Right atrium auricular region (tissue), 2 donors: ENCODE results near the gene RPS15. TPM values are rescaled to one million over a fixed set of nuclear protein-coding genes. Genes with fewer than 3 reads are reported as not detected.

Experiments used
- DNase-seq: peaks from one replicate; pipeline ENCODE4 v3.0.0-alpha.2; 2019; ENCODE audit warnings: low spot score
- H3K27ac ChIP-seq, 2 donors: fragments of 200-600 bp; sonication (generic); 1 replicate in 1 of 2; 2 replicates in 1 of 2; pipeline ENCODE4 v1.5.1; 2016 to 2019
- H3K27me3 ChIP-seq, 2 donors: fragments of 200-600 bp; sonication (generic); one replicate each; pipeline versions ENCODE4 v1.5.1 to v1.6.0; 2017 to 2019
- H3K36me3 ChIP-seq: fragments of 200-600 bp; sonication (generic); one replicate; pipeline ENCODE4 v1.5.1; 2016
- H3K4me1 ChIP-seq, 2 donors: fragments of 200-600 bp; sonication (generic); one replicate each; pipeline versions ENCODE4 v1.5.1 to v1.6.0; 2017 to 2019
- H3K4me3 ChIP-seq, 2 donors: fragments of 200-600 bp; sonication (generic); 1 replicate in 1 of 2; 2 replicates in 1 of 2; pipeline ENCODE4 v1.5.1; 2017 to 2019; ENCODE audit warnings: mild to moderate bottlenecking in 1 of 2, moderate library complexity in 1 of 2
- H3K9me3 ChIP-seq, 2 donors: fragments of 200-600 bp; sonication (generic); one replicate each; pipeline ENCODE4 v1.5.1; 2019
- CTCF ChIP-seq, 2 donors: fragments of 200-600 bp; sonication (generic); IDR thresholded peaks; one replicate each; pipeline ENCODE4 v1.5.1; 2019; ENCODE audit warnings: antibody characterized with exemption in 2 of 2
- total RNA-seq, 2 donors: library from RNA; depleted of rRNA; stranded (reverse); fragments of >200 nt; gene quantifications; one replicate each; pipeline ENCODE4 v1.1.0, GENCODE V29; 2016

The RPS15 gene
- total RNA-seq, 2 donors from 2014 or later: 1,712 to 2,156 TPM

GRCh38 chr19:1412323-1412923, 25.8 kb upstream of the RPS15 start:
- Histone ChIP-seq H3K4me3 (no peak overlapping the region), H3K4me1 (peaks cover 0 to 87% of the 10 kb centered on the region in 2 donors)
- no peak for DNase-seq

DNA sequence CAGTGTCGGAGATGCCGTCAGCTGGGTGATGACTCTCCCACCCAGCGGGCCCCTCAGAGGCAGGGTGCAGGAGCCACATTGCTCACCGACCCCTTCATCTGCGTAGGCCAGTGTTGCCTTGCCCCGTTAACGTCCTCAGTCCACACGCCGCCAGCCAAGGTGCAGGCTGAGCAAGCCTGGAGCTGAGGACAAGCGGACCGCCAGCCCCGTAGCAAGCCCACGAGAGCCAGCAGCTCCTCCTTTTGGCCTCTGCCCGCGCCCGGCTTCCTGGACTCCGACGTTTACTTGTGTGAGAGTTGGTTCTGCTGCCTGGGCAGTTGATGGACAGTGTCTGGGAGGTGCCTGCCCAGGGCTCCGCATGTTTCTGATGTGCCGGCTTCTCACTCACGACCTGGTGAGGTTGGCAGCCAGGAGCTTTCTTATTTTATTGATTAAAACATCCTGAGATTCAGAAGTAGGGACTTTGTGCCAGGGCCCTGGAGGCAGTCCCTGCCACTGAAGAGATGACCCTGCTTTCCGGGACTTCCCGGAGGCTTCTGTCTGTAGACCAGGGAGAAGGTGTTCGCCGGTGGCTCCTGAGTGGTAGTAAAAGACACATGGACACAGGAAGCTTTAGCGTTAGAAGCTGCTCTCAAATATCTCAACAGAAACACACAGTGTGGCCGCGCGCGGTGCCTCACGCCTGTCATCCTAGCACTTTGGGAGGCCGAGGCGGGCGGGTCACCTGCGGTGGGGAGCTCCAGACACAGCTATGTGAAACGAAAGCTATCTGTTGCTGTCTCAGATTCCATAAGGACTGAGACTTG, 25.0 kb upstream of the RPS15 start:
- DNase-seq: no peak
- no peak for TF ChIP-seq CTCF (IDR thresholded peaks at IDR 0.05)
- H3K36me3 ChIP-seq: peaks cover 5% of the 10 kb centered on the region
- H3K4me3 ChIP-seq: no peak overlapping the region
- peak overlapping the region; percentile 79 to 98 for H3K27ac ChIP-seq
- H3K27me3 ChIP-seq: no peaks in the 10 kb centered on the region
- no peaks in the 10 kb centered on the region for H3K9me3 ChIP-seq
- H3K4me1 ChIP-seq: peaks cover 0 to 95% of the 10 kb centered on the region in 2 donors

More at GRCh38 chr19:1412323-1412923, 25.8 kb upstream of the RPS15 start:
- Histone ChIP-seq H3K36me3 (peaks cover 5% of the 10 kb centered on the region), H3K27ac (peak overlapping the region; percentile 79 to 98), H3K27me3 (no peaks in the 10 kb centered on the region), H3K9me3 (no peaks in the 10 kb centered on the region)
- no peak for TF ChIP-seq CTCF (IDR thresholded peaks at IDR 0.05)

DNA sequence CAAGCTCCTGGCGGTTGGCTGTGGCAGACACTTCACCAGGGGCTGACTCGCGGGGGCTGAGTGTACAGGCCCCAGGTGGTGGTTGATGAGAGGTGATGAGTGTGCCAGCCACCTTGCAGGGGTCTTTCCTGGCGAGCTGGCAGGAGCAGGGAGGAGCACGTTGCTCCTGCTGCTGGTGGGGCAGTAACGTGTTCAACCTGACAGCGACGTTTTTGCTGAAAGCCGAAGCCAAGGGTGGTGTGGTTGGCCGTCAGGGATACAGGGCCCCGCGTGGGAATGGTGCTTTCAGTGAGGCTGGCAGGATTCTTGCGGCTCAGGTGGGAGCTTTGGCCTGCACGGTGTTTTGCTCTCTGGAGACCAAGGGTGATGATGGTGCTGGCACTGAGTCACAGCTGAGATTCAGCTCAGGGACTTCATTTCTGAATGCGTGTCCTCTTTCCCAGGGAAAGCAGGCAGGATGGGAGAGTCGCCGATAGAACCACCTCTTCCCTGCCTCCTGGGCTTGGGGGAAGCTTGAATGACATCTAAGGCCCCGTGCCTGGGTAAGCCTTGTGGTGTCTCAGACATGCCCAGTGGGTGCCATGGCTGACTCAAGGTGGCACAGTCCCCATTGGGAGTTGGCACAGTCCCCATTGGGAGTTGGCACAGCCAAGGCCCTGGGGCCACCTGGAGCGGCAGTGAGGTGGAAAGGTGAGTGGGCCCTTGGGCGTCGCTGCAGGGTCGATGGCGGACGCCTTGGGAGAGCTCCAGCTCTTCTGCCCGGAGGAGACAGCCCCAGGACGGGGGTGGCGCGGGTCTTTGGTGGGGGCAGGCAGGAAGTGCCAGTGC, 22.0 kb upstream of the RPS15 start:
- Histone ChIP-seq H3K27me3 (no peaks in the 10 kb centered on the region), H3K4me3 (peak overlapping the region in 1 of 2 donors; percentile 5), H3K27ac (peak overlapping the region; percentile 66 to 98), H3K4me1 (peaks cover 0 to 80% of the 10 kb centered on the region in 2 donors), H3K36me3 (peaks cover 17% of the 10 kb centered on the region), H3K9me3 (no peaks in the 10 kb centered on the region)
- TF ChIP-seq CTCF (IDR thresholded peaks at IDR 0.05): no peak
- no peak for DNase-seq

GRCh38 chr19:1417145-1417544, 21.1 kb upstream of the RPS15 start:
- Histone ChIP-seq H3K27ac (peak overlapping the region in 1 of 2 donors; percentile 98), H3K4me1 (peaks cover 0 to 71% of the 10 kb centered on the region in 2 donors), H3K9me3 (no peaks in the 10 kb centered on the region), H3K36me3 (peaks cover 26% of the 10 kb centered on the region), H3K4me3 (no peak overlapping the region), H3K27me3 (no peaks in the 10 kb centered on the region)
- DNase-seq: no peak
- no peak for TF ChIP-seq CTCF (IDR thresholded peaks at IDR 0.05)

GRCh38 chr19:1417681-1418495, 20.3 kb upstream of the RPS15 start:
- no peak for DNase-seq
- Histone ChIP-seq H3K4me1 (peaks cover 0 to 63% of the 10 kb centered on the region in 2 donors), H3K27ac (peak overlapping the region; percentile 67 to 98), H3K4me3 (no peak overlapping the region), H3K36me3 (peaks cover 32% of the 10 kb centered on the region), H3K9me3 (no peaks in the 10 kb centered on the region), H3K27me3 (no peaks in the 10 kb centered on the region)
- no peak for TF ChIP-seq CTCF (IDR thresholded peaks at IDR 0.05)
